Thyroid gland (tissue), 4 donors: ENCODE measurements around the gene RADIL. TPM values are rescaled to one million over a fixed set of nuclear protein-coding genes. Genes with fewer than 3 reads are reported as not detected.
"Not testable (repeated sequence)": the region's sequence is repeated elsewhere in the genome, so short reads cannot be mapped to it uniquely, and the experiment has no call there.

ENCODE experiments used
- DNase-seq, 2 donors: peaks; one replicate each; pipeline ENCODE4 v3.0.0-alpha.2; 2019
- H3K27ac ChIP-seq, 3 donors: fragments of 200-600 bp; sonication (generic); 1 replicate in 2 of 3; 2 replicates in 1 of 3; pipeline ENCODE4 v1.5.1; 2016 to 2019; ENCODE audit warnings: mild to moderate bottlenecking in 1 of 3, moderate library complexity in 1 of 3
- H3K27me3 ChIP-seq: fragments of 200-600 bp; sonication (generic); one replicate; pipeline ENCODE4 v1.5.1; 2019
- H3K36me3 ChIP-seq, 2 donors: fragments of 200-600 bp; sonication (generic); one replicate each; pipeline ENCODE4 v1.5.1; 2016 to 2019
- H3K4me1 ChIP-seq, 2 donors: fragments of 200-600 bp; sonication (generic); one replicate each; pipeline ENCODE4 v1.5.1; 2017 to 2019
- H3K4me3 ChIP-seq, 3 donors: fragments of 200-600 bp; sonication (generic); replicated peaks in 1 of 3; 1 replicate in 2 of 3; 2 replicates in 1 of 3; pipeline ENCODE4 v1.5.1; 2016; ENCODE audit warnings: mild to moderate bottlenecking in 1 of 3
- H3K9me3 ChIP-seq: fragments of 200-600 bp; sonication (generic); one replicate; pipeline ENCODE4 v1.5.1; 2017
- CTCF ChIP-seq, 6 experiments: fragments of 200-600 bp in 3 of 6; fragments of 450-650 bp in 3 of 6; sonication (generic) in 3 of 6; IDR thresholded peaks; one replicate each; pipeline ENCODE4 v1.5.1; 2016 to 2019; ENCODE audit warnings: antibody characterized with exemption in 6 of 6, mild to moderate bottlenecking in 2 of 6, inconsistent platforms in 1 of 6, moderate library complexity in 1 of 6
- POLR2A ChIP-seq, 2 donors: fragments of 450-650 bp; IDR thresholded peaks; one replicate each; pipeline ENCODE4 v1.6.1; 2017; ENCODE audit warnings: antibody characterized with exemption in 2 of 2, mild to moderate bottlenecking in 2 of 2, moderate library complexity in 1 of 2
- WGBS, 2 donors: methylation state at CpG; one replicate each; pipeline ENCODE4 v1.1.5; 2017; 5-methylcytosine and 5-hydroxymethylcytosine counted together
- intact Hi-C: fragments of 100-400 bp; cut with DNase I; formaldehyde crosslinking; loops from one replicate; pipeline ENCODE4 v1.15.1; 2023
- total RNA-seq, 4 donors: library from RNA; depleted of rRNA; stranded (reverse); fragments of >200 nt; gene quantifications; one replicate each; pipeline ENCODE4 v1.2.3, GENCODE V29; 2016

The RADIL gene
- total RNA-seq, 4 donors from 2014 or later = 4.9 to 11.1 (median 7.1) TPM

- 85 to 98% methylated on average over 16 to 18 of the region's 29 CpGs for WGBS, 2 donors
Observed at GRCh38 chr7:4805110-4805983, 78.2 kb downstream of the RADIL start.

GRCh38 chr7:4803397-4804241 is 79.9 kb downstream of the RADIL start:
- no peak overlapping the region for H3K27ac ChIP-seq
- DNase-seq = no peak
- intact Hi-C loops = loop anchor here (10.0 kb wide), 1 partner anchor 281 kb away; no protein-coding TSS in a partner anchor
- H3K4me3 ChIP-seq = no peak overlapping the region
- H3K27me3 ChIP-seq = no peaks in the 10 kb centered on the region
- no peaks in the 10 kb centered on the region for H3K9me3 ChIP-seq
- H3K4me1 ChIP-seq = no peaks in the 10 kb centered on the region
- WGBS, 2 donors = 79% methylated on average over 10 to 19 of the region's 41 CpGs
- H3K36me3 ChIP-seq = no peaks in the 10 kb centered on the region
- TF ChIP-seq CTCF (IDR thresholded peaks at IDR 0.05) (no peak), POLR2A (IDR thresholded peaks at IDR 0.05) (no peak)

More at GRCh38 chr7:4805110-4805983, 78.2 kb downstream of the RADIL start:
- Histone ChIP-seq H3K27me3 (no peaks in the 10 kb centered on the region), H3K27ac (no peak overlapping the region), H3K4me1 (no peaks in the 10 kb centered on the region), H3K36me3 (no peaks in the 10 kb centered on the region), H3K9me3 (no peaks in the 10 kb centered on the region), H3K4me3 (no peak overlapping the region)
- no peak for DNase-seq
- no peak for TF ChIP-seq CTCF (IDR thresholded peaks at IDR 0.05)
- no peak for TF ChIP-seq POLR2A (IDR thresholded peaks at IDR 0.05)
- intact Hi-C loops = loop anchor here (10.0 kb wide), 1 partner anchor 279 kb away; no protein-coding TSS in a partner anchor

- not testable (repeated sequence) for H3K9me3 ChIP-seq, H3K27ac ChIP-seq, H3K27me3 ChIP-seq, H3K4me3 ChIP-seq, H3K4me1 ChIP-seq, DNase-seq, H3K36me3 ChIP-seq
- WGBS, 2 donors = 93% methylated on average over 8 of the region's 23 CpGs; no CpG with 5 or more reads in 1 of the 2 donors
- intact Hi-C loops = loop anchor here (10.0 kb wide), 1 partner anchor 282 kb away; no protein-coding TSS in a partner anchor
Observed at GRCh38 chr7:4802577-4802976, 80.9 kb downstream of the RADIL start.

- intact Hi-C loops = loop anchor here (10.0 kb wide), 1 partner anchor 283 kb away; no protein-coding TSS in a partner anchor
- H3K9me3 ChIP-seq = no peaks in the 10 kb centered on the region
- H3K36me3 ChIP-seq = no peaks in the 10 kb centered on the region
- DNase-seq = no peak
- H3K4me3 ChIP-seq = no peak overlapping the region
- no peak overlapping the region for H3K27ac ChIP-seq
- no peaks in the 10 kb centered on the region for H3K27me3 ChIP-seq
- no peaks in the 10 kb centered on the region for H3K4me1 ChIP-seq
- WGBS, 2 donors = 82 to 96% methylated on average over 3 to 9 of the region's 18 CpGs
- TF ChIP-seq POLR2A (IDR thresholded peaks at IDR 0.05) = no peak
- no peak for TF ChIP-seq CTCF (IDR thresholded peaks at IDR 0.05)
Observed at GRCh38 chr7:4801839-4802231, 81.7 kb downstream of the RADIL start.
